Measurements from ENCODE around the gene N4BP2L2.

Gene N4BP2L2

GRCh38 chr13:32443111-32443510 is 95.5 kb downstream of the N4BP2L2 start:
- no peaks in the 10 kb centered on the region for H3K36me3 ChIP-seq (ENCODE audit: insufficient read depth, low read length)
- H3K9ac ChIP-seq (ENCODE audit: low read depth, low read length), result no peak overlapping the region
- H3K4me3 ChIP-seq (ENCODE audit: low read depth in 1 of 2, low read length in 2 of 2), result no peak overlapping the region
- no peak overlapping the region for H3K27ac ChIP-seq (ENCODE audit: low read length)
- DNase-seq (peak; percentile 37), ATAC-seq (ENCODE audit: insufficient read depth, low read depth) (peak; percentile 74; the same call in 2 of the 3 replicates)
- TF ChIP-seq EZH2 (IDR thresholded peaks at IDR 0.05; ENCODE audit: borderline replicate concordance, low read depth, low read length, severe bottlenecking) (no peak), CTCF (IDR thresholded peaks at IDR 0.05; ENCODE audit: borderline replicate concordance, extremely low read depth, low read length, poor library complexity, severe bottlenecking) (peak; percentile 68)
- H2AFZ ChIP-seq (ENCODE audit: low read depth, low read length), result no peak overlapping the region
- H3K4me1 ChIP-seq (ENCODE audit: insufficient read depth, low read length), result no peaks in the 10 kb centered on the region
- H3K9me3 ChIP-seq (ENCODE audit: insufficient read depth, low read length, severe bottlenecking), result no peaks in the 10 kb centered on the region
- no peaks in the 10 kb centered on the region for H4K20me1 ChIP-seq (ENCODE audit: insufficient read depth, low read length)
- H3K27me3 ChIP-seq (ENCODE audit: insufficient read depth, low read length, poor library complexity), result no peaks in the 10 kb centered on the region
- no peak overlapping the region for H3K4me2 ChIP-seq (ENCODE audit: insufficient read depth, low read length)
- no peaks in the 10 kb centered on the region for H3K79me2 ChIP-seq (ENCODE audit: insufficient read depth, low read length)

GRCh38 chr13:32438871-32439270 is 99.7 kb downstream of the N4BP2L2 start:
- no peaks in the 10 kb centered on the region for H3K9me3 ChIP-seq (ENCODE audit: insufficient read depth, low read length, severe bottlenecking)
- no peaks in the 10 kb centered on the region for H4K20me1 ChIP-seq (ENCODE audit: insufficient read depth, low read length)
- H3K27ac ChIP-seq (ENCODE audit: low read length), result no peak overlapping the region
- DNase-seq, result no peak
- ATAC-seq (ENCODE audit: insufficient read depth, low read depth), result no peak
- no peaks in the 10 kb centered on the region for H3K4me1 ChIP-seq (ENCODE audit: insufficient read depth, low read length)
- no peak overlapping the region for H3K4me3 ChIP-seq (ENCODE audit: low read depth in 1 of 2, low read length in 2 of 2)
- TF ChIP-seq CTCF (IDR thresholded peaks at IDR 0.05; ENCODE audit: borderline replicate concordance, extremely low read depth, low read length, poor library complexity, severe bottlenecking) (no peak), EZH2 (IDR thresholded peaks at IDR 0.05; ENCODE audit: borderline replicate concordance, low read depth, low read length, severe bottlenecking) (no peak)
- no peak overlapping the region for H3K4me2 ChIP-seq (ENCODE audit: insufficient read depth, low read length)
- no peaks in the 10 kb centered on the region for H3K36me3 ChIP-seq (ENCODE audit: insufficient read depth, low read length)
- no peak overlapping the region for H3K9ac ChIP-seq (ENCODE audit: low read depth, low read length)
- no peak overlapping the region for H2AFZ ChIP-seq (ENCODE audit: low read depth, low read length)
- H3K79me2 ChIP-seq (ENCODE audit: insufficient read depth, low read length), result no peaks in the 10 kb centered on the region
- no peaks in the 10 kb centered on the region for H3K27me3 ChIP-seq (ENCODE audit: insufficient read depth, low read length, poor library complexity)

GRCh38 chr13:32432856-32433255 is 105.7 kb downstream of the N4BP2L2 start:
- peak overlapping the region in 1 of 2 experiments; percentile 23; a peak in 1 of 4 replicates for H3K4me3 ChIP-seq (ENCODE audit: low read depth in 1 of 2, low read length in 2 of 2)
- no peaks in the 10 kb centered on the region for H3K27me3 ChIP-seq (ENCODE audit: insufficient read depth, low read length, poor library complexity)
- peaks cover 10% of the 10 kb centered on the region for H3K79me2 ChIP-seq (ENCODE audit: insufficient read depth, low read length)
- no peaks in the 10 kb centered on the region for H4K20me1 ChIP-seq (ENCODE audit: insufficient read depth, low read length)
- no peaks in the 10 kb centered on the region for H3K9me3 ChIP-seq (ENCODE audit: insufficient read depth, low read length, severe bottlenecking)
- peak overlapping the region; percentile 37; the same call in 1 of the 2 replicates for H2AFZ ChIP-seq (ENCODE audit: low read depth, low read length)
- peak overlapping the region; percentile 79 for H3K27ac ChIP-seq (ENCODE audit: low read length)
- H3K36me3 ChIP-seq (ENCODE audit: insufficient read depth, low read length), result no peaks in the 10 kb centered on the region; the same call in 1 of the 2 replicates
- H3K4me2 ChIP-seq (ENCODE audit: insufficient read depth, low read length), result peak overlapping the region; percentile 45; the same call in 1 of the 2 replicates
- peak overlapping the region; percentile 35 for H3K9ac ChIP-seq (ENCODE audit: low read depth, low read length)
- H3K4me1 ChIP-seq (ENCODE audit: insufficient read depth, low read length), result peaks cover 51% of the 10 kb centered on the region
- DNase-seq (peak; percentile 29), ATAC-seq (ENCODE audit: insufficient read depth, low read depth) (peak; percentile 34)
- TF ChIP-seq EZH2 (IDR thresholded peaks at IDR 0.05; ENCODE audit: borderline replicate concordance, low read depth, low read length, severe bottlenecking) (no peak), CTCF (IDR thresholded peaks at IDR 0.05; ENCODE audit: borderline replicate concordance, extremely low read depth, low read length, poor library complexity, severe bottlenecking) (no peak)
